Measurements from ENCODE around the gene GNL2.

The GNL2 gene

GRCh38 chr1:37595440-37596181 is at the start of gene GNL2:
Gene GNL2 (minus strand): TSS chr1:37595937. CDS start chr1:37595822, 115 bp downstream.
- DNase-seq, result peak; percentile 97 to 98

- no peak for DNase-seq
Observed at GRCh38 chr1:37641059-37641458, 45.3 kb upstream of the GNL2 start.

- DNase-seq, result no peak
Observed at GRCh38 chr1:37636435-37636834, 40.7 kb upstream of the GNL2 start.

GRCh38 chr1:37634992-37635902 is 39.5 kb upstream of the GNL2 start:
- no peak for DNase-seq

- DNase-seq, result no peak
Observed at GRCh38 chr1:37634244-37634991, 38.7 kb upstream of the GNL2 start, which contains the start of gene RSPO1. Gene RSPO1 (minus strand): TSS chr1:37634892. CDS start chr1:37629661, 5,231 bp downstream.

GRCh38 chr1:37633938-37634243 is 38.2 kb upstream of the GNL2 start:
- no peak for DNase-seq

GRCh38 chr1:37633040-37633937 is 37.6 kb upstream of the GNL2 start:
- DNase-seq, result no peak

GRCh38 chr1:37631036-37631435 is 35.3 kb upstream of the GNL2 start:
- no peak for DNase-seq

- DNase-seq, result no peak
Observed at GRCh38 chr1:37630426-37631028, 34.8 kb upstream of the GNL2 start.

- DNase-seq, result no peak
Observed at GRCh38 chr1:37629726-37630425, 34.1 kb upstream of the GNL2 start.

GRCh38 chr1:37629008-37629407 is 33.3 kb upstream of the GNL2 start:
- no peak for DNase-seq

- no peak for DNase-seq
Observed at GRCh38 chr1:37628026-37628556, 32.4 kb upstream of the GNL2 start.

GRCh38 chr1:37622131-37622530 is 26.4 kb upstream of the GNL2 start:
- no peak for DNase-seq

GRCh38 chr1:37621326-37621870 is 25.7 kb upstream of the GNL2 start:
- no peak for DNase-seq

- DNase-seq, result no peak
Observed at GRCh38 chr1:37620707-37621106, 25.0 kb upstream of the GNL2 start.

- DNase-seq, result no peak
Observed at GRCh38 chr1:37616330-37616729, 20.6 kb upstream of the GNL2 start.

- DNase-seq, result no peak
Observed at GRCh38 chr1:37614105-37614504, 18.4 kb upstream of the GNL2 start.

- DNase-seq, result no peak
Observed at GRCh38 chr1:37612186-37612585, 16.4 kb upstream of the GNL2 start.

- no peak for DNase-seq
Observed at GRCh38 chr1:37609994-37610393, 14.3 kb upstream of the GNL2 start.

- DNase-seq, result no peak
Observed at GRCh38 chr1:37609002-37609401, 13.3 kb upstream of the GNL2 start.
